Measurements from ENCODE around the gene PTPRN2. TPM values are rescaled to one million over a fixed set of nuclear protein-coding genes. Genes with fewer than 3 reads are reported as not detected.
"Not testable (repeated sequence)": the region's sequence is repeated elsewhere in the genome, so short reads cannot be mapped to it uniquely, and the experiment has no call there.

PTPRN2 gene
- total and polyA plus RNA-seq, 2 experiments from 2014 or later: 0.28 TPM; not detected in 1

DNA sequence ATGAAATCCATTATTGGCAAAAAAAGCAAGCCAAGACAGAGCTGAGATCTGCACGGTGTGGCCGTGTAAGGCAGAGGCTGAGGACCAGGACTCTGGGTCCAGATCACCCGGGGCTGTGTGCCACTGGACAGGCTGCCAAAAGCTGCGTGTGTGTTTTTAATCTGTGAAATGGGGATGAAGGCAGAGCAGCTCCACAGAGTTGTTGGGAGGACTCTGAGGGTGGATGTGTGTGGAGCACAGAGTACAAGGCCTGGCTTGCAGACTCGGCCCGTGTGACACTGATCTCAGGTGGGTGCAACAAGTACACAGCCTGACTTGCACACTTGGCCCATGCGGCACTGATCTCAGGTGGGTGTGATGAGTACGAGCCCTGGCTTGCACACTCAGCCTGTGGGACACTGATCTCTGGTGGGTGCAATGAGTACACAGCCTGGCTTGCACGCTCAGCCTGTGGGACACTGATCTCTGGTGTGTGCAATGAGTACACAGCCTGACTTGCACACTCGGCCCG lies 921.0 kb downstream of the PTPRN2 start:
- TF ChIP-seq, protein P1, sequence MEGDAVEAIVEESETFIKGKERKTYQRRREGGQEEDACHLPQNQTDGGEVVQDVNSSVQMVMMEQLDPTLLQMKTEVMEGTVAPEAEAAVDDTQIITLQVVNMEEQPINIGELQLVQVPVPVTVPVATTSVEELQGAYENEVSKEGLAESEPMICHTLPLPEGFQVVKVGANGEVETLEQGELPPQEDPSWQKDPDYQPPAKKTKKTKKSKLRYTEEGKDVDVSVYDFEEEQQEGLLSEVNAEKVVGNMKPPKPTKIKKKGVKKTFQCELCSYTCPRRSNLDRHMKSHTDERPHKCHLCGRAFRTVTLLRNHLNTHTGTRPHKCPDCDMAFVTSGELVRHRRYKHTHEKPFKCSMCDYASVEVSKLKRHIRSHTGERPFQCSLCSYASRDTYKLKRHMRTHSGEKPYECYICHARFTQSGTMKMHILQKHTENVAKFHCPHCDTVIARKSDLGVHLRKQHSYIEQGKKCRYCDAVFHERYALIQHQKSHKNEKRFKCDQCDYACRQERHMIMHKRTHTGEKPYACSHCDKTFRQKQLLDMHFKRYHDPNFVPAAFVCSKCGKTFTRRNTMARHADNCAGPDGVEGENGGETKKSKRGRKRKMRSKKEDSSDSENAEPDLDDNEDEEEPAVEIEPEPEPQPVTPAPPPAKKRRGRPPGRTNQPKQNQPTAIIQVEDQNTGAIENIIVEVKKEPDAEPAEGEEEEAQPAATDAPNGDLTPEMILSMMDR (IDR thresholded peaks at IDR 0.05; ENCODE audit: low read depth, low read length): no peak
- H3K4me1 ChIP-seq (ENCODE audit: low read depth): no peaks in the 10 kb centered on the region
- H3K27ac ChIP-seq: no peak overlapping the region
- no peaks in the 10 kb centered on the region for H3K9me3 ChIP-seq (ENCODE audit: low read depth)
- no peaks in the 10 kb centered on the region for H3K36me3 ChIP-seq
- H3K4me3 ChIP-seq: no peak overlapping the region
- H3K27me3 ChIP-seq: no peaks in the 10 kb centered on the region
- DNase-seq (ENCODE audit: low read depth in 1 of 2, low spot score in 1 of 2): no peak

DNA sequence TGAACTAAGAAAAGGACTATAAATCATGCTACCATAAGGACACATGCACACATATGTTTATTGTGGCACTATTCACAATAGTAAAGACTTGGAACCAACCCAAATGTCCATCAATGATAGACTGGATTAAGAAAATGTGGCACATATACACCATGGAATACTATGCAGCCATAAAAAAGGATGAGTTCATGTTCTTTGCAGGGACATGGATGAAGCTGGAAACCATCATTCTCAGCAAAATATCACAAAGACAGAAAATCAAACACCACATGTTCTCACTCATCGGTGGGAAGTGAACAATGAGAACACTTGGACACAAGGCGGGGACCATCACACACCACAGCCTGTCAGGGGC lies 922.0 kb downstream of the PTPRN2 start:
- not testable (repeated sequence) for H3K9me3 ChIP-seq (ENCODE audit: low read depth); H3K27ac ChIP-seq; H3K27me3 ChIP-seq; DNase-seq (ENCODE audit: low read depth in 1 of 2, low spot score in 1 of 2); H3K4me3 ChIP-seq; H3K4me1 ChIP-seq (ENCODE audit: low read depth); H3K36me3 ChIP-seq

DNA sequence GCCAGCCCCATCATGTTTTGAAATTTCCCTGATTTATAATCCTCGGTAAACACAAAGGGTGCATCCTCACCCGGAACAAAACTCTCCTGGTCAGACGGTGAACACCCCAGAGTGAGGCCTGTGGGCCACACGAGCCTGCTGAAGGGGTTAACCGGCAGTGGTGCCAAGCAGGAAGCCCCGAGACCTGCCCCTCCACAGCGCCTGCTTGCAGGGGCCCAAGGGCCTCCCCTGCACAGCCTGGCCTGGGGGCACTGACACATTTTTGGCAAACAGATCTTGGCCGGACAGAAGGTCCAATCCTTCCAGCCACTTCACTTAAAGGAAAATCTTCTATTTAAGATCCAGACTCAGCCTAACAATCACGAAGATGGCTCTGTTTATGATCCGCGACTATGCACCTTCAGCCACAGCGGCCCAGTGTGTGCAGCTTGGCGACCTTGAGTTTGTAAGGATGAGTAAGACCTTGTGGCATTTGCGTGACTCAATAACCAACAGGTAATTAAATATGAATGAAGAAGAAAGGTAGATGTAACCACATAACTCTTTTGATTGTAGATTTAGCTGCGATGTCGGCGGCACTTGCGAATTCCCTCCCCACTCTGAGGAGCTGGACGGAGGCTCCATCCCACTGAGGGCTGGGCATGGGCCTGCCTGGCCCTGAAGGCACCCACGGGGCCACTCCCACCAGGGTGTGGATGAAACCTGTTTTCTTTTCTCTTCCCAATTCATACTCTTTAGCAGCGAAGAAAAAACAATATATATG lies 922.6 kb downstream of the PTPRN2 start:
- no peaks in the 10 kb centered on the region for H3K9me3 ChIP-seq (ENCODE audit: low read depth)
- no peaks in the 10 kb centered on the region for H3K4me1 ChIP-seq (ENCODE audit: low read depth)
- no peak overlapping the region for H3K27ac ChIP-seq
- TF ChIP-seq, protein P1 (IDR thresholded peaks at IDR 0.05; ENCODE audit: low read depth, low read length): no peak
- H3K36me3 ChIP-seq: no peaks in the 10 kb centered on the region
- no peak overlapping the region for H3K4me3 ChIP-seq
- H3K27me3 ChIP-seq: no peaks in the 10 kb centered on the region
- DNase-seq (ENCODE audit: low read depth in 1 of 2, low spot score in 1 of 2): no peak

DNA sequence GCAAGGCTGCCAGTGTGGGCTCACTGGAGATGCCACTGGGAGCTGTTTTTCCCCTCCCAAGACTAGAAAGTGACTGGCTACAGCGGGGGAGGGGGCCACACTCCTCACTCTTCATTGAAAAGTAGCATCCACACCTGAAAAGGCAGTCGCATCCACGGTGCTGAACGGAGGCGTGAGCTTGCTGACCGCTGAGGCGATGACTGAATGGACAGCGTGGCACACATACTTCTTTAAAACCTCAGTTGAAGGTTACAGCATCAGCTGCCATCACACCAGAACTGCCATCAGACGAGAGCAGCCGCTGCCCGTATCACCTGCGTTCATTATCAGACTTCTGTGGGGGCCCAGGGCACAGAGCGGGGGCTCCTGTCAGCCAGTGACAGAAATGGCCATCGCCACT lies 923.6 kb downstream of the PTPRN2 start:
- Histone ChIP-seq H3K27me3 (no peaks in the 10 kb centered on the region), H3K36me3 (no peaks in the 10 kb centered on the region), H3K4me1 (ENCODE audit: low read depth) (no peaks in the 10 kb centered on the region), H3K27ac (no peak overlapping the region), H3K4me3 (no peak overlapping the region), H3K9me3 (ENCODE audit: low read depth) (no peaks in the 10 kb centered on the region)
- DNase-seq (ENCODE audit: low read depth in 1 of 2, low spot score in 1 of 2): no peak
- TF ChIP-seq, protein P1 (IDR thresholded peaks at IDR 0.05; ENCODE audit: low read depth, low read length): no peak

DNA sequence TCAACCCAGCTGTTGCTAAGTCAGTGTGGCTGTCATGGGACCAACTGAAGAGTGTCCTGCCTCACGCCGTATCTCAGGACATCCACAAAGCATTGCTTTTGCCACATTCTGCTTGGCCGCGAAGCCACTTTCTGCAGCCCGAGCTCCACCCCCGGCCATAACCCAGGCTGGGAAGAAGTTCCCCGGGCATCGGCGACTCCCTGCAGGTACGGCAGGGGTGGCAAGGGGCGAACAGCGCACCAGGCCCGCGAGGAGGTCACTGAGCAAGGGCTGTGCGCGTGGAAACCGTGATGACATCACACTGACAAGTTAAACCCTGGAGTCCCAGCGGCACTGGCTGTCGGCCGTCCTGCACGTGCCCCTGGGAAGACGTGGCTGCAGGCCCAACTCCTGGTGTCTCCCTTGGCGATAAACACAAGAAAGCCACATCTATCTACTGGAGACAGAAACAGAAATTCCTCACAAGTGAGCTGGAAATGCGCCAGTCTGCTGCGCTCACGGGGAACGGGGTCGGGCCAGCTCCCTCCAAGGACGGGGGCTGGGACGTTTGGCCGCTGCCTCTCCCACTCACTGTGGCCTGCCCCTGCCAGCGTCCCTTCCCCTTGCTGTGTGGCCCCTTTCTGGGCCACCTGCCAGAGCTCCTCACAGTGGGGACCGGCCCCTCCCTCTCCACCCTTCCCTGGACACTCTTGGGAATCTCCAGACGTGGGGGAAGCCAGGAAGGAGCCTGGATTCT lies 924.5 kb downstream of the PTPRN2 start:
- Histone ChIP-seq H3K4me3 (no peak overlapping the region), H3K27ac (no peak overlapping the region), H3K4me1 (ENCODE audit: low read depth) (no peaks in the 10 kb centered on the region), H3K27me3 (no peaks in the 10 kb centered on the region), H3K9me3 (ENCODE audit: low read depth) (no peaks in the 10 kb centered on the region), H3K36me3 (no peaks in the 10 kb centered on the region)
- DNase-seq (ENCODE audit: low read depth in 1 of 2, low spot score in 1 of 2): no peak
- TF ChIP-seq, protein P1 (IDR thresholded peaks at IDR 0.05; ENCODE audit: low read depth, low read length): no peak

All from cardiac muscle cell (in vitro differentiated cells and primary cell).